HepG2 (cell line): Measurements from ENCODE around the gene NCOR2. TPM values are rescaled to one million over a fixed set of nuclear protein-coding genes. Genes with fewer than 3 reads are reported as not detected.

Experiments
- ATAC-seq: fragments of 200-7000 bp; cut with Tn5 transposase; 3 replicates; pipeline ENCODE4 v1.9.1; 2020; ENCODE audit warnings: mild to moderate bottlenecking, moderate library complexity
- BruUV-seq: library from RNA; stranded (reverse); fragments of 400-500 nt; replicated peaks from 2 replicates; lab custom pipeline; 2021; lab: Mats Ljungman, UMichigan
- CTCF ChIA-PET: fragments of 300-600 bp; formaldehyde crosslinking; extraction: SDS; loops from one replicate; lab custom pipeline; 2021; ENCODE audit warnings: low total read pairs, inconsistent platforms, low intra/inter-chr PET ratio; lab: Yijun Ruan, JAX
- POLR2A ChIA-PET: fragments of 350-600 bp; sonication (Branson Sonifier 250); formaldehyde crosslinking; loops from one replicate; lab custom pipeline; 2020; ENCODE audit warnings: antibody characterized with exemption, inconsistent platforms; lab: Yijun Ruan, JAX
- DNase-seq: peaks from one replicate; pipeline ENCODE4 v3.0.0-alpha.2; 2015; ENCODE audit warnings: low spot score
- FAIRE-seq: peaks from 3 replicates; lab custom pipeline; 2011; peaks lifted over from hg19 to GRCh38; lab: Jason Lieb, UNC
- H2AFZ ChIP-seq: one replicate; pipeline ENCODE4 v1.6.1; 2011; ENCODE audit warnings: low read length, inconsistent platforms
- H3K27ac ChIP-seq: fragments of 300-600 bp; 3 replicates; pipeline ENCODE4 v1.8.0; 2011; ENCODE audit warnings: mixed run types, mild to moderate bottlenecking, mixed read lengths, low read length, inconsistent platforms; ENCODE audit not compliant: insufficient read depth; ENCODE audit errors: extremely low read length
- H3K27me3 ChIP-seq, 2 experiments: fragments of 200-600 bp in 1 of 2; 2 replicates in 1 of 2; 3 replicates in 1 of 2; pipeline versions ENCODE4 v1.6.0 to v1.8.0; 2011; ENCODE audit warnings: low read length in 2 of 2, mild to moderate bottlenecking in 2 of 2, moderate library complexity in 2 of 2, inconsistent platforms in 1 of 2; ENCODE audit not compliant: insufficient read depth in 2 of 2, control insufficient read depth in 1 of 2
- H3K36me3 ChIP-seq, 2 experiments: fragments of 200-600 bp in 1 of 2; replicated peaks in 1 of 2; 2 replicates in 1 of 2; 3 replicates in 1 of 2; pipeline versions ENCODE4 v1.5.1 to v1.8.0; 2011; ENCODE audit warnings: low read length in 2 of 2, inconsistent platforms in 1 of 2; ENCODE audit not compliant: insufficient read depth in 2 of 2, control insufficient read depth in 1 of 2
- H3K4me1 ChIP-seq: 2 replicates; pipeline ENCODE4 v1.5.1; 2012; ENCODE audit warnings: low read length, inconsistent platforms; ENCODE audit not compliant: insufficient read depth
- H3K4me2 ChIP-seq: 2 replicates; pipeline ENCODE4 v1.6.0; 2011; ENCODE audit warnings: low read depth, low read length, inconsistent platforms
- H3K4me3 ChIP-seq, 3 experiments: fragments of 200-600 bp in 1 of 3; sonication (generic), shearing (Covaris generic) in 1 of 3; replicated peaks in 1 of 3; 2 replicates each; pipeline ENCODE4 v1.5.1; 2011 to 2016; ENCODE audit warnings: low read length in 3 of 3, inconsistent platforms in 2 of 3, low read depth in 2 of 3, mild to moderate bottlenecking in 2 of 3, control low read depth in 1 of 3, mixed read lengths in 1 of 3; ENCODE audit not compliant: insufficient read depth in 1 of 3
- H3K79me2 ChIP-seq: one replicate; pipeline ENCODE4 v1.6.1; 2011; ENCODE audit warnings: low read length, inconsistent platforms; ENCODE audit not compliant: insufficient read depth
- H3K9ac ChIP-seq: 2 replicates; pipeline ENCODE4 v1.6.0; 2011; ENCODE audit warnings: mild to moderate bottlenecking, low read depth, low read length, inconsistent platforms; ENCODE audit not compliant: insufficient read depth
- H3K9me3 ChIP-seq: 2 replicates; pipeline ENCODE4 v1.5.1; 2012; ENCODE audit warnings: mild to moderate bottlenecking, low read length
- H4K20me1 ChIP-seq: 2 replicates; pipeline ENCODE4 v1.6.0; 2011; ENCODE audit warnings: inconsistent platforms, mild to moderate bottlenecking, low read length, moderate library complexity; ENCODE audit not compliant: insufficient read depth
- CBX1 ChIP-seq: IDR thresholded peaks from one replicate; pipeline ENCODE4 v1.6.1; 2016; ENCODE audit warnings: antibody characterized with exemption, low read depth
- FOXK2 ChIP-seq: fragments of 450-650 bp; IDR thresholded peaks from 2 replicates; pipeline ENCODE4 v1.6.1; 2016
- HOXA3 ChIP-seq: sonication (generic); formaldehyde crosslinking; IDR thresholded peaks from 2 replicates; pipeline ENCODE4 v1.5.0; 2020; ENCODE audit warnings: missing genetic modification reagents
- NFKB2 ChIP-seq: sonication (generic); formaldehyde crosslinking; IDR thresholded peaks from 2 replicates; pipeline ENCODE4 v1.4.0; 2020; ENCODE audit warnings: missing genetic modification reagents, borderline replicate concordance
- PCBP2 ChIP-seq: fragments of 200-400 bp; formaldehyde crosslinking; optimal IDR thresholded peaks from 2 replicates; pipeline ENCODE3; 2018; ENCODE audit warnings: low read length, low read depth; ENCODE audit not compliant: poor library complexity, severe bottlenecking
- THYN1 ChIP-seq: sonication (generic); formaldehyde crosslinking; IDR thresholded peaks from 2 replicates; pipeline ENCODE4 v1.8.1; 2023; ENCODE audit warnings: low read depth, mild to moderate bottlenecking, moderate library complexity, missing genetic modification reagents, borderline replicate concordance
- ZNF3 ChIP-seq: IDR thresholded peaks from 2 replicates; pipeline ENCODE4 v1.7.0; 2017; ENCODE audit warnings: inconsistent platforms
- ZNF333 ChIP-seq: sonication (generic); formaldehyde crosslinking; IDR thresholded peaks from 2 replicates; pipeline ENCODE4 v1.4.0; 2020; ENCODE audit warnings: mild to moderate bottlenecking, missing genetic modification reagents, borderline replicate concordance
- ZNF816 ChIP-seq: sonication (generic); formaldehyde crosslinking; IDR thresholded peaks from 2 replicates; pipeline ENCODE4 v1.8.0; 2022; ENCODE audit warnings: missing genetic modification reagents, mild to moderate bottlenecking, borderline replicate concordance
- WGBS: methylation state at CpG from one replicate; pipeline ENCODE4 v1.1.6; 2017; ENCODE audit warnings: low lambda C conversion rate; 5-methylcytosine and 5-hydroxymethylcytosine counted together
- in situ Hi-C: cut with HindIII; loops from 2 replicates; pipeline ENCODE4 v1.10.0; 2017; ENCODE audit warnings: low pct_unique_long_range_greater_than_20kb; ENCODE audit not compliant: extremely low pct_ligation_motif_present
- intact Hi-C: fragments of 100-400 bp; cut with micrococcal nuclease; formaldehyde crosslinking; loops from one replicate; pipeline ENCODE4 v1.10.0; 2022; ENCODE audit not compliant: unreplicated experiment
- polyA plus RNA-seq, 8 experiments: library from polyadenylated mRNA; depleted of rRNA in 3 of 8; stranded (reverse) in 7 of 8; unstranded in 1 of 8; fragments of >200 nt; fragmentation: Illumina TruSeq in 4 of 8; extraction: Trizol in 4 of 8; gene quantifications; 2 replicates each; pipeline versions ENCODE4 v1.2.1 to v1.2.3, GENCODE V29; 2011 to 2016; ENCODE audit warnings: low read depth in 4 of 8, missing spikeins in 1 of 8, mixed read lengths in 1 of 8; ENCODE audit not compliant: insufficient read depth in 1 of 8
- total RNA-seq, 5 experiments: library from RNA; depleted of rRNA; stranded (reverse); fragments of >200 nt; fragmentation: Illumina TruSeq; extraction: Trizol; gene quantifications; 2 replicates each; pipeline ENCODE4 v1.2.3, GENCODE V29; 2016; ENCODE audit warnings: low read depth in 1 of 5
- TF ChIP-seq, protein P1 (sequence below): sonication (generic); formaldehyde crosslinking; IDR thresholded peaks from 2 replicates; pipeline ENCODE4 v1.4.0; 2020; ENCODE audit warnings: missing genetic modification reagents
- TF ChIP-seq, protein P2 (sequence below): sonication (generic); formaldehyde crosslinking; IDR thresholded peaks from 2 replicates; pipeline ENCODE4 v1.8.0; 2022; ENCODE audit warnings: missing genetic modification reagents, low read depth, mild to moderate bottlenecking, borderline replicate concordance
- TF ChIP-seq, protein P3 (sequence below): sonication (generic); formaldehyde crosslinking; IDR thresholded peaks from 2 replicates; pipeline ENCODE4 v1.4.0; 2020; ENCODE audit warnings: missing genetic modification reagents

Gene NCOR2
- total and polyA plus RNA-seq, 2 of the 13 experiments (the other 11 are each of a cell fraction or from before 2014, with no cell fraction given), result 4.5 to 5.7 TPM

DNA sequence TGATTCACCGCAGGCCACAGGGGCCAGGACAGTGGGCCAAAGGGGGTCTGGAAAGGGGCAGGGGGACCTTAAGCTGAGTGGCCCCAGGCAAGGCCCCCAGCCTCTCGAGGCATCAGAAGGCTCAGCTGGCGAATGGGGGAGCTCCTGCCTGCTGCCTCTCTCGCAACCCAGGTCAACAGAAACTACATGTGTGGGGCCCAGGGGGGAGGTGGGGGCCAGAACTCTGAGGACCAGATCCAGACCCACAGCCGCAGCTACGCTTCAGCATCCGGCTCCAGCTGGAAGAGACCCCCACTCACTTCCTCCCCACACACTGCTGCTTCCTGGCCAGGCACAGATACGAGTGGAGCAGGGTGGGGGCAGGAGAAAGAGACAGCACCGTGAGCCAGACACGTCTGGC lies 46.5 kb downstream of the NCOR2 start (continued):
- TF ChIP-seq, protein P1, sequence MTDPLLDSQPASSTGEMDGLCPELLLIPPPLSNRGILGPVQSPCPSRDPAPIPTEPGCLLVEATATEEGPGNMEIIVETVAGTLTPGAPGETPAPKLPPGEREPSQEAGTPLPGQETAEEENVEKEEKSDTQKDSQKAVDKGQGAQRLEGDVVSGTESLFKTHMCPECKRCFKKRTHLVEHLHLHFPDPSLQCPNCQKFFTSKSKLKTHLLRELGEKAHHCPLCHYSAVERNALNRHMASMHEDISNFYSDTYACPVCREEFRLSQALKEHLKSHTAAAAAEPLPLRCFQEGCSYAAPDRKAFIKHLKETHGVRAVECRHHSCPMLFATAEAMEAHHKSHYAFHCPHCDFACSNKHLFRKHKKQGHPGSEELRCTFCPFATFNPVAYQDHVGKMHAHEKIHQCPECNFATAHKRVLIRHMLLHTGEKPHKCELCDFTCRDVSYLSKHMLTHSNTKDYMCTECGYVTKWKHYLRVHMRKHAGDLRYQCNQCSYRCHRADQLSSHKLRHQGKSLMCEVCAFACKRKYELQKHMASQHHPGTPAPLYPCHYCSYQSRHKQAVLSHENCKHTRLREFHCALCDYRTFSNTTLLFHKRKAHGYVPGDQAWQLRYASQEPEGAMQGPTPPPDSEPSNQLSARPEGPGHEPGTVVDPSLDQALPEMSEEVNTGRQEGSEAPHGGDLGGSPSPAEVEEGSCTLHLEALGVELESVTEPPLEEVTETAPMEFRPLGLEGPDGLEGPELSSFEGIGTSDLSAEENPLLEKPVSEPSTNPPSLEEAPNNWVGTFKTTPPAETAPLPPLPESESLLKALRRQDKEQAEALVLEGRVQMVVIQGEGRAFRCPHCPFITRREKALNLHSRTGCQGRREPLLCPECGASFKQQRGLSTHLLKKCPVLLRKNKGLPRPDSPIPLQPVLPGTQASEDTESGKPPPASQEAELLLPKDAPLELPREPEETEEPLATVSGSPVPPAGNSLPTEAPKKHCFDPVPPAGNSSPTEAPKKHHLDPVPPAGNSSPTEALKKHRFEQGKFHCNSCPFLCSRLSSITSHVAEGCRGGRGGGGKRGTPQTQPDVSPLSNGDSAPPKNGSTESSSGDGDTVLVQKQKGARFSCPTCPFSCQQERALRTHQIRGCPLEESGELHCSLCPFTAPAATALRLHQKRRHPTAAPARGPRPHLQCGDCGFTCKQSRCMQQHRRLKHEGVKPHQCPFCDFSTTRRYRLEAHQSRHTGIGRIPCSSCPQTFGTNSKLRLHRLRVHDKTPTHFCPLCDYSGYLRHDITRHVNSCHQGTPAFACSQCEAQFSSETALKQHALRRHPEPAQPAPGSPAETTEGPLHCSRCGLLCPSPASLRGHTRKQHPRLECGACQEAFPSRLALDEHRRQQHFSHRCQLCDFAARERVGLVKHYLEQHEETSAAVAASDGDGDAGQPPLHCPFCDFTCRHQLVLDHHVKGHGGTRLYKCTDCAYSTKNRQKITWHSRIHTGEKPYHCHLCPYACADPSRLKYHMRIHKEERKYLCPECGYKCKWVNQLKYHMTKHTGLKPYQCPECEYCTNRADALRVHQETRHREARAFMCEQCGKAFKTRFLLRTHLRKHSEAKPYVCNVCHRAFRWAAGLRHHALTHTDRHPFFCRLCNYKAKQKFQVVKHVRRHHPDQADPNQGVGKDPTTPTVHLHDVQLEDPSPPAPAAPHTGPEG (CRISPR knock-in tag), result no peak
- TF ChIP-seq FOXK2, result no peak
- TF ChIP-seq HOXA3 (CRISPR knock-in tag), result no peak
- TF ChIP-seq ZNF816 (CRISPR knock-in tag), result no peak
- TF ChIP-seq, protein P2, sequence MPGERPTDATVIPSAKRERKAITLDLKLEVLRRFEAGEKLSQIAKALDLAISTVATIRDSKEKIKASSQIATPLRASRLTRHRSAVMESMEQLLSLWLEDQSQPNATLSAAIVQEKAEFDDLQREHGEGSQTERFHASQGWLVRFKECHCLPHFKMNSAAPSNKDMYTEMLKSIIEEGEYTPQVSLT (CRISPR knock-in tag), result no peak
- no peak for TF ChIP-seq NFKB2
- no peak for TF ChIP-seq THYN1 (CRISPR knock-in tag)

DNA sequence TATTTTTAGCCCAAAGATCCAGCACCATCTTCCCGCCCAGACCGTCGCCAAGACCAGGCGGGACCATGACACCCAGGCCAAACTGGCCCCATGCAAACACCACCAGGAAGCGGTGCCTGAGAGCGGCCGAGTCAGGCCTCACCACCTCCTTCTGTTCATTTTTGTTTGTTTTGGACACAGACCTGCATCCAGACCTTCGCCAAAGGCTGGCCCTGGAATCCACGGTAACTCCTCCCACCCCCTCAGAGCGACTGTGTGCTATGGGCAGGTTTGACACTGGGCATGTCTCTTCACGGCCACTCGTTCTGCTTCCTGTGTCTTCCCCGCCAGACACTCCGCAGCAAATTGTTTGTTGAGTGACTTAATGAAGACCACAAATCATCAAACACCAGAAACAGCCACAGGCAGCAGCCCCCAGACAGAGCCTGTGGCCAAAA lies 47.1 kb downstream of the NCOR2 start:
- Histone ChIP-seq H3K9me3 (no peaks in the 10 kb centered on the region), H3K79me2 (peaks cover 24% of the 10 kb centered on the region), H3K4me1 (peaks cover 29% of the 10 kb centered on the region), H2AFZ (no peak overlapping the region), H3K36me3 (no peaks in the 10 kb centered on the region; a peak in 1 of 5 replicates), H3K9ac (no peak overlapping the region), H3K27ac (no peak overlapping the region), H4K20me1 (no peaks in the 10 kb centered on the region), H3K4me2 (no peak overlapping the region), H3K27me3 (no peaks in the 10 kb centered on the region), H3K4me3 (no peak overlapping the region)
- TF ChIP-seq, protein P3, sequence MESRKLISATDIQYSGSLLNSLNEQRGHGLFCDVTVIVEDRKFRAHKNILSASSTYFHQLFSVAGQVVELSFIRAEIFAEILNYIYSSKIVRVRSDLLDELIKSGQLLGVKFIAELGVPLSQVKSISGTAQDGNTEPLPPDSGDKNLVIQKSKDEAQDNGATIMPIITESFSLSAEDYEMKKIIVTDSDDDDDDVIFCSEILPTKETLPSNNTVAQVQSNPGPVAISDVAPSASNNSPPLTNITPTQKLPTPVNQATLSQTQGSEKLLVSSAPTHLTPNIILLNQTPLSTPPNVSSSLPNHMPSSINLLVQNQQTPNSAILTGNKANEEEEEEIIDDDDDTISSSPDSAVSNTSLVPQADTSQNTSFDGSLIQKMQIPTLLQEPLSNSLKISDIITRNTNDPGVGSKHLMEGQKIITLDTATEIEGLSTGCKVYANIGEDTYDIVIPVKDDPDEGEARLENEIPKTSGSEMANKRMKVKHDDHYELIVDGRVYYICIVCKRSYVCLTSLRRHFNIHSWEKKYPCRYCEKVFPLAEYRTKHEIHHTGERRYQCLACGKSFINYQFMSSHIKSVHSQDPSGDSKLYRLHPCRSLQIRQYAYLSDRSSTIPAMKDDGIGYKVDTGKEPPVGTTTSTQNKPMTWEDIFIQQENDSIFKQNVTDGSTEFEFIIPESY (CRISPR knock-in tag), result 0 out of 2 replicates have a peak, but pooled peaks have one; percentile 16
- TF ChIP-seq PCBP2 (no peak), ZNF3 (CRISPR knock-in tag) (peak; percentile 83), ZNF333 (CRISPR knock-in tag) (no peak), CBX1 (no peak)
- intact Hi-C loops, result no loop called here
- peak; percentile 34 for DNase-seq
- no peak for ATAC-seq
- in situ Hi-C loops, result no loop called here
- WGBS, result 80% methylated on average over 13 of the region's 14 CpGs
- BruUV-seq, result no TSS peak
- ChIA-PET POLR2A (no interaction called here), CTCF (no interaction called here)
- FAIRE-seq, result no peak
